Natural killer cell (primary cell): ENCODE measurements around the gene BMPR1A. TPM values are rescaled to one million over a fixed set of nuclear protein-coding genes. Genes with fewer than 3 reads are reported as not detected.

Experiments used
- ATAC-seq, 3 donors: fragments of 150-1000 bp in 2 of 3; fragments of 200-7000 bp in 1 of 3; cut with Tn5 transposase; 1 replicate in 1 of 3; 2 replicates in 2 of 3; pipeline ENCODE4 v1.10.0; 2021; ENCODE audit warnings: mild to moderate bottlenecking in 2 of 3, moderate library complexity in 2 of 3
- DNase-seq, 2 donors: peaks; one replicate each; pipeline versions ENCODE4 v3.0.0 to v3.0.0-alpha.2; 2013 to 2021; ENCODE audit warnings: mixed read lengths in 1 of 2
- H3K27ac ChIP-seq: one replicate; pipeline ENCODE4 v1.5.1; 2013; ENCODE audit warnings: mild to moderate bottlenecking, low read length
- H3K27me3 ChIP-seq: one replicate; pipeline ENCODE4 v1.6.1; 2013; ENCODE audit warnings: low read length; ENCODE audit not compliant: control insufficient read depth, insufficient read depth
- H3K36me3 ChIP-seq: one replicate; pipeline ENCODE4 v1.6.1; 2013; ENCODE audit warnings: low read length; ENCODE audit not compliant: control insufficient read depth, insufficient read depth
- H3K4me1 ChIP-seq: one replicate; pipeline ENCODE4 v1.6.1; 2013; ENCODE audit warnings: low read length; ENCODE audit not compliant: control insufficient read depth, insufficient read depth
- H3K4me3 ChIP-seq: one replicate; pipeline ENCODE4 v1.5.1; 2013; ENCODE audit warnings: low read length
- H3K9me3 ChIP-seq: one replicate; pipeline ENCODE4 v1.6.1; 2013; ENCODE audit warnings: low read length; ENCODE audit not compliant: control insufficient read depth, insufficient read depth
- H3K27ac Mint-ChIP-seq, 2 donors: one replicate each; pipeline ENCODE4 v1.8.0; 2022; ENCODE audit warnings: mild to moderate bottlenecking in 2 of 2, mixed read lengths in 2 of 2, moderate library complexity in 1 of 2
- H3K27me3 Mint-ChIP-seq, 2 donors: one replicate each; pipeline ENCODE4 v1.8.0; 2022; ENCODE audit warnings: low read depth in 2 of 2, mixed read lengths in 2 of 2
- H3K36me3 Mint-ChIP-seq: one replicate; pipeline ENCODE4 v1.8.0; 2022; ENCODE audit warnings: mixed read lengths
- H3K4me1 Mint-ChIP-seq, 2 donors: one replicate each; pipeline ENCODE4 v1.8.0; 2022; ENCODE audit warnings: mixed read lengths in 2 of 2
- H3K4me3 Mint-ChIP-seq: one replicate; pipeline ENCODE4 v1.8.0; 2022; ENCODE audit warnings: mild to moderate bottlenecking, moderate library complexity, mixed read lengths
- H3K9me3 Mint-ChIP-seq, 2 donors: one replicate each; pipeline ENCODE4 v1.8.0; 2022; ENCODE audit warnings: mixed read lengths in 2 of 2
- WGBS: methylation state at CpG from one replicate; pipeline ENCODE4 v1.1.7; 2013; ENCODE audit warnings: missing lambda C conversion rate; ENCODE audit not compliant: insufficient coverage; 5-methylcytosine and 5-hydroxymethylcytosine counted together
- intact Hi-C: fragments of 100-400 bp; cut with micrococcal nuclease; formaldehyde crosslinking; loops from one replicate; pipeline ENCODE4 v1.14.2; 2022
- total RNA-seq, 4 donors: library from RNA; stranded (reverse); fragments of 120-200 nt in 1 of 4; gene quantifications; one replicate each; pipeline versions ENCODE4 v1.2.3 to v1.2.4, GENCODE V29; 2013 to 2022
- TF ChIP-seq, protein P1 (sequence below): fragments of 200-600 bp; IDR thresholded peaks from one replicate; pipeline ENCODE4 v1.8.0; 2022; ENCODE audit warnings: antibody characterized with exemption

Gene BMPR1A
- total RNA-seq, 3 donors from 2014 or later (not counting 1 experiment from before 2014, with no cell fraction given): 5.5 to 8.1 (median 7.7) TPM

DNA sequence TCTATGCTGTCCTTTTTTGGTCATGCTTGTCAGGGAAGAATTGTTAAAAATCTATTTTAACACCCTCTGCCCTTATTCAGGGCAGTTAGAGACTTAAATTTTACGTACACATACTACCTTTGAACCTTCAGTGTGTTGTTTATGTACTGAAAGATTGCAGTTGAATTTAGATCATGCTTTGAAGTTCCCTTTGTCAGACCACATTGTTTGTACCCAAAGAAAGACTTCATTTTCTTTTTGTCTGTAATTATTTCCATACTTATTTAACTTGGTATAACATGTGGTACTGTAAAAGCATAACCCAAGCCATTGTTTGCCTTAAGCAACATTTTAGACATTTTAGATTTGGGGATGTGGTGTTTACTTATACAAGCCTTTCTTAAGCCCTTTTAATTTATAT lies 104.9 kb downstream of the BMPR1A start:
- H3K36me3 ChIP-seq: no peaks in the 10 kb centered on the region
- Mint-ChIP-seq H3K9me3 (no peaks in the 10 kb centered on the region), H3K4me1 (no peaks in the 10 kb centered on the region), H3K4me3 (no peak overlapping the region), H3K27ac (no peak overlapping the region), H3K27me3 (no peaks in the 10 kb centered on the region), H3K36me3 (no peaks in the 10 kb centered on the region)
- intact Hi-C loops: no loop called here
- no peak overlapping the region for H3K4me3 ChIP-seq
- H3K27ac ChIP-seq: no peak overlapping the region
- H3K4me1 ChIP-seq: no peaks in the 10 kb centered on the region
- no peaks in the 10 kb centered on the region for H3K27me3 ChIP-seq
- no peak for DNase-seq
- WGBS: no CpG with 5 or more reads among the region's 1 CpG
- H3K9me3 ChIP-seq: no peaks in the 10 kb centered on the region
- TF ChIP-seq, protein P1, sequence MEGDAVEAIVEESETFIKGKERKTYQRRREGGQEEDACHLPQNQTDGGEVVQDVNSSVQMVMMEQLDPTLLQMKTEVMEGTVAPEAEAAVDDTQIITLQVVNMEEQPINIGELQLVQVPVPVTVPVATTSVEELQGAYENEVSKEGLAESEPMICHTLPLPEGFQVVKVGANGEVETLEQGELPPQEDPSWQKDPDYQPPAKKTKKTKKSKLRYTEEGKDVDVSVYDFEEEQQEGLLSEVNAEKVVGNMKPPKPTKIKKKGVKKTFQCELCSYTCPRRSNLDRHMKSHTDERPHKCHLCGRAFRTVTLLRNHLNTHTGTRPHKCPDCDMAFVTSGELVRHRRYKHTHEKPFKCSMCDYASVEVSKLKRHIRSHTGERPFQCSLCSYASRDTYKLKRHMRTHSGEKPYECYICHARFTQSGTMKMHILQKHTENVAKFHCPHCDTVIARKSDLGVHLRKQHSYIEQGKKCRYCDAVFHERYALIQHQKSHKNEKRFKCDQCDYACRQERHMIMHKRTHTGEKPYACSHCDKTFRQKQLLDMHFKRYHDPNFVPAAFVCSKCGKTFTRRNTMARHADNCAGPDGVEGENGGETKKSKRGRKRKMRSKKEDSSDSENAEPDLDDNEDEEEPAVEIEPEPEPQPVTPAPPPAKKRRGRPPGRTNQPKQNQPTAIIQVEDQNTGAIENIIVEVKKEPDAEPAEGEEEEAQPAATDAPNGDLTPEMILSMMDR: no peak
- ATAC-seq: no peak

DNA sequence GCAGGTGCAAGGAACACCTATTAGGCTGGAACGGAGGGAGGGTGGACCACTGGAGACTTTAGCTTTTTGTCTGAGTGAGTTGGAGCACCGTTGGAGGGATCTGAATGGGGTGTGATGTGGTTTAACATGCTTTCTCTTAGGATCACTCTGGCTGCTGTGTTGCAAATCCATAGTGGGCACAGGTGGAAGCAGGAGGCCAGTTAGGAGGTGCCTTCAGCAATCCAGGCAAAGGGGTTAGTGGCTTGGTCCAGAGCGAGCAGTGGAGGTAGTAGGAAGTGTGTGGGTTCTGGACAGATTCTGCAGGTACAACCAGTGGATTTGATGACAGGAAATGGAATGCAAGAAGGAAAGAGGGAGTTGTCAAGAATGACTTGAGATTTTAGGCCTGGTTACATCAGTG lies 106.0 kb downstream of the BMPR1A start:
- H3K9me3 Mint-ChIP-seq: no peaks in the 10 kb centered on the region
- H3K27ac Mint-ChIP-seq: no peak overlapping the region
- H3K4me3 ChIP-seq: no peak overlapping the region
- TF ChIP-seq, protein P1: no peak
- H3K27ac ChIP-seq: no peak overlapping the region
- no peaks in the 10 kb centered on the region for H3K27me3 ChIP-seq
- H3K9me3 ChIP-seq: no peaks in the 10 kb centered on the region
- no peaks in the 10 kb centered on the region for H3K36me3 Mint-ChIP-seq
- H3K36me3 ChIP-seq: no peaks in the 10 kb centered on the region
- H3K4me1 ChIP-seq: no peaks in the 10 kb centered on the region
- H3K4me1 Mint-ChIP-seq: no peaks in the 10 kb centered on the region
- ATAC-seq (no peak), DNase-seq (no peak)
- H3K27me3 Mint-ChIP-seq: no peaks in the 10 kb centered on the region
- intact Hi-C loops: no loop called here
- H3K4me3 Mint-ChIP-seq: no peak overlapping the region
- 86% methylated on average over 3 of the region's 3 CpGs for WGBS

DNA sequence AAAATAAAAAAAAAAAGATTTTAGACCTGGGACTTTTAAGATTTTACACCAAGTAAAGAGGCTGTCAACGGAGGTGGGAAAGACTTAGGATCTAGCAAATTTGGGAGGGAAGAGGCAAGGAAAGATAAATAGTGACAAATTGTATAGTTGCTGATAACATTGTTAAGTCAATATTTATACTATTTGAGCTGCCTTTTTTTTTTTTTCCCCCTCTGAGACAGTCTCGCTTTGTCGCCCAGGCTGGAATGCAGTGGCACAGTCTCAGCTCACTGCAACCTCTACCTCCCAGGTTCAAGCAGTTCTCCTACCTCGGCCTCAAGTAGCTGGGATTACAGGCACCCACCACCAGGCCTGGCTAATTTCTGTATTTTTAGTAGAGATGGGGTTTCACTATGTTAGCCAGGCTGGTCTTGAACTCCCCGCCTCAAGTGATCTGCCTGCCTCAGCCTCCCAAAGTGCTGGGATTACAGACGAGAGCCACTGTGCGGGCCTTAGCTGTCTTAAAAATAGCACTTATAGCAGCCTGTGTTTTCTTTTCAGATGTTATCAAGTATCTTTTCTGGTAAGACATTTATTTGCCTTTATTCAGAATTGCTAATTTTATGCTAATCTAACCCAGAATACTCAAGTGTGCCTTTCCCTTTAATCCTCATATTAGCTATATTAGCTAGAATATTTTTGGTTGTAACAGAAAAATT lies 106.5 kb downstream of the BMPR1A start:
- H3K27ac Mint-ChIP-seq: no peak overlapping the region
- no peak for ATAC-seq

More for the DNA sequence above, 106.5 kb downstream of the BMPR1A start:
- TF ChIP-seq, protein P1: no peak
- Histone ChIP-seq H3K9me3 (no peaks in the 10 kb centered on the region), H3K27ac (no peak overlapping the region), H3K4me1 (no peaks in the 10 kb centered on the region), H3K27me3 (no peaks in the 10 kb centered on the region), H3K36me3 (no peaks in the 10 kb centered on the region), H3K4me3 (no peak overlapping the region)
- Mint-ChIP-seq H3K9me3 (no peaks in the 10 kb centered on the region), H3K4me1 (no peaks in the 10 kb centered on the region), H3K4me3 (no peak overlapping the region), H3K36me3 (no peaks in the 10 kb centered on the region), H3K27me3 (no peaks in the 10 kb centered on the region)
- intact Hi-C loops: no loop called here
- DNase-seq: no peak
- 92% methylated on average over 6 of the region's 7 CpGs for WGBS
